ENCODE data around the gene STIM2.

GRCh38 chr4:27046851-27047250, 186.2 kb downstream of the STIM2 start:
- TF ChIP-seq CTCF (IDR thresholded peaks at IDR 0.05; ENCODE audit: insufficient read depth, low read depth, low read length) (no peak), EZH2 (IDR thresholded peaks at IDR 0.05; ENCODE audit: insufficient read depth, low read length) (no peak)

Data from astrocyte (in vitro differentiated cells and primary cell).